Measurements from ENCODE around the gene FLOT2. TPM values are rescaled to one million over a fixed set of nuclear protein-coding genes. Genes with fewer than 3 reads are reported as not detected.
"Not testable (repeated sequence)": the region's sequence is repeated elsewhere in the genome, so short reads cannot be mapped to it uniquely, and the experiment has no call there.

Gene FLOT2

DNA sequence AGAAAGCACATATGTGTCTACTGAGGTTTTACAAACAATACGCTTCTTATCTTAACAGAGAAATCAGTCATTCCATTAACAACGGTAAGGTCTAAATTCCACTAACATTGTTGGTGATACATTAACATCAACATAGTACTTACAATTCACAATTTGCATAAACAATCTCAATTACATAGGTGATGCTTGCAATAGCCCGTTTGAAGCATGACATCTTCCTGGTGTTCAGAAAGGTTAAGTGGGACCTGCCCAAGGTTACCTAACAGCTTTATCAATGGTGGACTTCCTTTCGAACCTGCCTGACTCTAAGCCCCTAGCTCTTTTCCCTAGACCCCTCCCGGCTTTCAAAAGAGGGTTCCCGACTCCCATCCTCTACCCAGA, 55.6 kb downstream of the FLOT2 start:
- WGBS (ENCODE audit: extremely low coverage, insufficient coverage, low lambda C conversion rate) = no CpG with 5 or more reads among the region's 6 CpGs

GRCh38 chr17:28839221-28839620, 58.3 kb downstream of the FLOT2 start:
- Histone ChIP-seq H3K4me3 (ENCODE audit: low read length) (no peak overlapping the region), H3K27ac (ENCODE audit: low read depth, low read length) (no peak overlapping the region), H3K4ac (ENCODE audit: low read depth, low read length) (no peak overlapping the region), H3K36me3 (ENCODE audit: control insufficient read depth, insufficient read depth, low read length) (no peaks in the 10 kb centered on the region), H3K79me1 (ENCODE audit: low read length) (peaks cover 5% of the 10 kb centered on the region), H2BK5ac (ENCODE audit: low read length) (no peak overlapping the region), H3K9ac (ENCODE audit: low read length) (no peak overlapping the region), H2AK5ac (ENCODE audit: low read length) (no peak overlapping the region), H2BK15ac (replicated peaks; ENCODE audit: low read depth) (no peak overlapping the region), H3K79me2 (ENCODE audit: control insufficient read depth, insufficient read depth, low read length) (peaks cover 35% of the 10 kb centered on the region), H2BK120ac (ENCODE audit: low read depth, low read length) (no peak overlapping the region), H3K56ac (ENCODE audit: low read length) (no peak overlapping the region), H3K27me3 (ENCODE audit: insufficient read depth, low read length, poor library complexity) (no peaks in the 10 kb centered on the region), H3K4me1 (ENCODE audit: control insufficient read depth, low read depth, low read length) (peaks cover 2% of the 10 kb centered on the region), H4K5ac (ENCODE audit: low read length) (no peak overlapping the region), H4K8ac (ENCODE audit: low read depth, low read length) (no peak overlapping the region), H3K18ac (ENCODE audit: low read length) (no peak overlapping the region), H3K4me2 (ENCODE audit: low read length) (no peak overlapping the region), H3K23ac (ENCODE audit: low read length) (no peak overlapping the region)
- DNase-seq = no peak
- WGBS (ENCODE audit: extremely low coverage, insufficient coverage, low lambda C conversion rate) = no CpG with 5 or more reads among the region's 2 CpGs

More for the DNA sequence above, 55.6 kb downstream of the FLOT2 start:
- Histone ChIP-seq H3K27me3 (ENCODE audit: insufficient read depth, low read length, poor library complexity) (no peaks in the 10 kb centered on the region), H3K56ac (ENCODE audit: low read length) (peak overlapping the region; percentile 99), H2BK15ac (replicated peaks; ENCODE audit: low read depth) (no peak overlapping the region), H4K8ac (ENCODE audit: low read depth, low read length) (no peak overlapping the region), H3K27ac (ENCODE audit: low read depth, low read length) (peak overlapping the region; percentile 65), H3K18ac (ENCODE audit: low read length) (no peak overlapping the region), H2AK5ac (ENCODE audit: low read length) (no peak overlapping the region), H2BK120ac (ENCODE audit: low read depth, low read length) (no peak overlapping the region), H3K4me3 (ENCODE audit: low read length) (peak overlapping the region; percentile 93), H3K23ac (ENCODE audit: low read length) (no peak overlapping the region), H2BK5ac (ENCODE audit: low read length) (no peak overlapping the region), H4K5ac (ENCODE audit: low read length) (no peak overlapping the region), H3K79me2 (ENCODE audit: control insufficient read depth, insufficient read depth, low read length) (peaks cover 27% of the 10 kb centered on the region), H3K36me3 (ENCODE audit: control insufficient read depth, insufficient read depth, low read length) (no peaks in the 10 kb centered on the region), H3K9ac (ENCODE audit: low read length) (peak overlapping the region; percentile 95), H3K4me1 (ENCODE audit: control insufficient read depth, low read depth, low read length) (peaks cover 2% of the 10 kb centered on the region), H3K79me1 (ENCODE audit: low read length) (peaks cover 2% of the 10 kb centered on the region), H3K4ac (ENCODE audit: low read depth, low read length) (no peak overlapping the region), H3K4me2 (ENCODE audit: low read length) (peak overlapping the region; percentile 78)
- no peak for DNase-seq

DNA sequence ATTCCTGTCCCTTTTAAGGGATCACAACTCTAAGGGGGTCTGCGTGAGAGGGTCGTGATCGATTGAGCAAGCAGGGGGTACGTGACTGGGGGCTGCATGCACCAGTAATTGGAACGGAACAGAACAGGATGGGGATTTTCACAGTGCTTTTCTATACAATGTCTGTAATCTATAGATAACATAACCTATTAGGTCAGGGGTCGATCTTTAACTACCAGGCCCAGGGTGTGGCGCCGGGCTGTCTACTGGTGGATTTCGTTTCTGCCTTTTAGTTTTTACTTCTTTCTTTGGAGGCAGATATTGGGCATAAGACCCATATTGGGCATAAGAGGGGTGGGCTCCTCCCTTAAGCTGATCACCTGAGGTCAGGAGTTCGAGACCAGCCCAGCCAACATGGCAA, 61.0 kb downstream of the FLOT2 start:
- not testable (repeated sequence) for H3K4me3 ChIP-seq (ENCODE audit: low read length); H4K5ac ChIP-seq (ENCODE audit: low read length); H2BK120ac ChIP-seq (ENCODE audit: low read depth, low read length); H3K4me1 ChIP-seq (ENCODE audit: control insufficient read depth, low read depth, low read length); DNase-seq; H4K8ac ChIP-seq (ENCODE audit: low read depth, low read length); H3K27ac ChIP-seq (ENCODE audit: low read depth, low read length); H3K56ac ChIP-seq (ENCODE audit: low read length); H3K23ac ChIP-seq (ENCODE audit: low read length); H3K36me3 ChIP-seq (ENCODE audit: control insufficient read depth, insufficient read depth, low read length); H3K4me2 ChIP-seq (ENCODE audit: low read length); H2BK5ac ChIP-seq (ENCODE audit: low read length); H2AK5ac ChIP-seq (ENCODE audit: low read length); H2BK15ac ChIP-seq (replicated peaks; ENCODE audit: low read depth); H3K18ac ChIP-seq (ENCODE audit: low read length); H3K4ac ChIP-seq (ENCODE audit: low read depth, low read length); H3K27me3 ChIP-seq (ENCODE audit: insufficient read depth, low read length, poor library complexity); H3K9ac ChIP-seq (ENCODE audit: low read length); H3K79me1 ChIP-seq (ENCODE audit: low read length)
- peaks cover 34% of the 10 kb centered on the region for H3K79me2 ChIP-seq (ENCODE audit: control insufficient read depth, insufficient read depth, low read length)
- no CpG with 5 or more reads among the region's 10 CpGs for WGBS (ENCODE audit: extremely low coverage, insufficient coverage, low lambda C conversion rate)

DNA sequence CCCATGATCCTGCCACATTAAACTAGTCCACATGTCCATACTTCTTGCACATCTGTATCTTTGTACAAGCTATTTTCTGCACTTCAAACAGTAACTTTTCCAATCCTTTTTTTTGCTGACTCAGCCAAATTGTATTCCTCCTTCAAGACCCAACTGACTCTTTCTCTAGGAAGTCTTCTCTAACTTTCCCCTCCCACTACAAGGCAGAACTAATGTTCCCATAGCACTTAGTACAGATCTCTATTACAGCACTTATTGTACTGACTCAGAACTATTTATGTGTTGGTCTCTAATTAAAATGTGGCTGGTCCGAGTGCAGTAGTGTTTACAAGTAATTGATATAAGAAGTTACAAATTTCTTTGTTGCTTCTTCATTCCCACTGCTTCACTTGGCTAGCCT, 63.1 kb downstream of the FLOT2 start:
- Histone ChIP-seq H4K8ac (ENCODE audit: low read depth, low read length) (no peak overlapping the region), H2BK15ac (replicated peaks; ENCODE audit: low read depth) (no peak overlapping the region), H3K4me3 (ENCODE audit: low read length) (no peak overlapping the region), H3K56ac (ENCODE audit: low read length) (no peak overlapping the region), H2AK5ac (ENCODE audit: low read length) (no peak overlapping the region), H3K4me1 (ENCODE audit: control insufficient read depth, low read depth, low read length) (no peaks in the 10 kb centered on the region), H2BK120ac (ENCODE audit: low read depth, low read length) (no peak overlapping the region), H3K27ac (ENCODE audit: low read depth, low read length) (no peak overlapping the region), H3K9ac (ENCODE audit: low read length) (no peak overlapping the region), H3K79me1 (ENCODE audit: low read length) (peaks cover 8% of the 10 kb centered on the region), H2BK5ac (ENCODE audit: low read length) (no peak overlapping the region), H4K5ac (ENCODE audit: low read length) (no peak overlapping the region), H3K18ac (ENCODE audit: low read length) (no peak overlapping the region), H3K79me2 (ENCODE audit: control insufficient read depth, insufficient read depth, low read length) (peaks cover 24% of the 10 kb centered on the region), H3K36me3 (ENCODE audit: control insufficient read depth, insufficient read depth, low read length) (no peaks in the 10 kb centered on the region), H3K23ac (ENCODE audit: low read length) (no peak overlapping the region), H3K4ac (ENCODE audit: low read depth, low read length) (no peak overlapping the region), H3K27me3 (ENCODE audit: insufficient read depth, low read length, poor library complexity) (no peaks in the 10 kb centered on the region), H3K4me2 (ENCODE audit: low read length) (no peak overlapping the region)
- DNase-seq = no peak
- WGBS (ENCODE audit: extremely low coverage, insufficient coverage, low lambda C conversion rate) = no CpG with 5 or more reads among the region's 1 CpG

Small RNA genes within 50 kb of the gene (small RNA-seq; reads per million reads assigned to genes)
- gene RF00019 (ENCODE audit: insufficient read depth) = not detected
